ENCODE measurements around the gene ERVMER34-1. TPM values are rescaled to one million over a fixed set of nuclear protein-coding genes. Genes with fewer than 3 reads are reported as not detected.

ERVMER34-1 gene, protein sequence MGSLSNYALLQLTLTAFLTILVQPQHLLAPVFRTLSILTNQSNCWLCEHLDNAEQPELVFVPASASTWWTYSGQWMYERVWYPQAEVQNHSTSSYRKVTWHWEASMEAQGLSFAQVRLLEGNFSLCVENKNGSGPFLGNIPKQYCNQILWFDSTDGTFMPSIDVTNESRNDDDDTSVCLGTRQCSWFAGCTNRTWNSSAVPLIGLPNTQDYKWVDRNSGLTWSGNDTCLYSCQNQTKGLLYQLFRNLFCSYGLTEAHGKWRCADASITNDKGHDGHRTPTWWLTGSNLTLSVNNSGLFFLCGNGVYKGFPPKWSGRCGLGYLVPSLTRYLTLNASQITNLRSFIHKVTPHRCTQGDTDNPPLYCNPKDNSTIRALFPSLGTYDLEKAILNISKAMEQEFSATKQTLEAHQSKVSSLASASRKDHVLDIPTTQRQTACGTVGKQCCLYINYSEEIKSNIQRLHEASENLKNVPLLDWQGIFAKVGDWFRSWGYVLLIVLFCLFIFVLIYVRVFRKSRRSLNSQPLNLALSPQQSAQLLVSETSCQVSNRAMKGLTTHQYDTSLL
- total RNA-seq: 10 to 100 TPM in 1 of 10 donors, 1 to 10 TPM in 9; 1.5 to 10.2 (median 4.1) TPM
- 1 to 10 TPM; 1.3 to 2.6 TPM for polyA plus RNA-seq
- long read RNA-seq, donor 1, partial matches to known transcripts: 0 of 4 reads
- long read RNA-seq, donor 1, other reads (novel, unspliced or antisense): 1 of 4 reads
- long read RNA-seq, donor 2, partial matches to known transcripts: 0 of 1 reads
- long read RNA-seq, donor 2, other reads (novel, unspliced or antisense): 0 of 1 reads
- long read RNA-seq, donor 3, partial matches to known transcripts: 1 of 5 reads
- long read RNA-seq, donor 3, other reads (novel, unspliced or antisense): 3 of 5 reads

DNA sequence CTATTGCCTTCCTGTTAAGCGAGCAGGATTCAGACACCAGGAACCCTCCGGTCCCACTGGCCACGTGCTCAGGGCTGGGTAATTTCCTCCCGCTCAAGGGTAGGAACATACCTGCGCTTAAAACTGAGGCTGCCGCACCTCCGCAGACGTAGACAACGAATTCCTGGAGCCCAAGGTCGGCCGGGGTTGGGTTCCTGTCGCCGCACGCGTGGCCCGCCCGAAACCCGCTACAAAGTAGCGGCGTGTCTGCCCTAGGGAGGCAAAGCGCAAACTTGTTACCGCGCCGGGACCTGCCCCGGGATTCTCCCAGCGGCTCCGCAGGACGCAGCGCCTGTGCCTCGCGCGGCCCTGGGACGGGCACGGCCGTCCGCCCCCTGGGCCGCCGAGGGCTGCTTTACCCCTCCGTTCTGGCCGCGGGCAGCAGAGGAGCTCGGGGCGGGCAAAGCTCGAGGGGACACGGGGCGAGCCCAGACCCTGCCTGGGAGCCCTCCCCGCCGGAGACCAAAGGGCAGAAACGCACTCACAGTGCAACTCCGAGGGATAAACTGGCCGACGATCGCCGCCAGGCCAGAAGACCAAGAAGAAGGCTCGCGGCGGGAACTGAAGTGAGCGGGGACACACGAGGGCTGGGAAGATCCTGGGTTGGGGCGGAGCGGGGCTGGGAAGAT lies at the start of gene ERVMER34-1:
ERVMER34-1 (minus strand) TSS at position 607 of the 668 bp plus-strand sequence. CDS start 5,905 bp downstream, outside the sequence.
- H3K4me3 ChIP-seq: peak within 1 kb of the TSS; percentile 46 to 72 (median 60)
- no peaks in the 10 kb centered on the region for H3K36me3 ChIP-seq
- peak; percentile 63 to 83 (median 74) for ATAC-seq
- peak within 1 kb of the TSS in 3 of 10 donors; percentile 13 to 34 (median 24) for H3K27ac ChIP-seq
- peak in 1 of 2 donors; percentile 23 for DNase-seq
- no peak for TF ChIP-seq CTCF (IDR thresholded peaks at IDR 0.05)
- H3K4me1 ChIP-seq: peaks cover 0 to 29% (median 13%) of the 10 kb centered on the region in 9 donors
- peaks cover 0 to 45% (median 22%) of the 10 kb centered on the region in 7 donors for H3K27me3 ChIP-seq
- H3K9me3 ChIP-seq: no peaks in the 10 kb centered on the region
- intact Hi-C loops (cut with DNase I): no loop called here
- 1 to 3% methylated on average over 61 of the region's 61 CpGs for whole genome bisulfite sequencing, 2 donors

DNA sequence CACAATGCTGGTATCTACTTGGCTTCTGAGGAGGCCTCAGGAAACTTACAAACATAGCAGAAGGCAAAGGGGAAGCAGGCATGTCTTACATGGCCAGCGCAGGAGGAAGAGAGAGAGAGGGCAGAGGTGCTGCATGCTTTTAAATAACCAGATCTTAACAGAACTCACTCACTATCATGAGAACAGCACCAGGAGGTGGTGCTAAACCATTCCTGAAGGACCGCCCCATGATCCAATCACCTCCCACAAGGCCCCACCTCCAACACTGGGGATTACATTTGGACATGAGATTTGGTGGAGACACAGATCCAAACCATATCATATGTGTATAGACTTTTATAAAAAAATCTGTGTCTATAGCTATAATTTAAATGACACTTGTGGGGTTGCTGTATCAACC lies 48.6 kb upstream of the ERVMER34-1 start:
- peak in 1 of 9 donors; percentile 5 for TF ChIP-seq CTCF (IDR thresholded peaks at IDR 0.05)
- Histone ChIP-seq H3K4me1 (no peaks in the 10 kb centered on the region), H3K36me3 (no peaks in the 10 kb centered on the region), H3K9me3 (peaks cover 0 to 15% (median 0%) of the 10 kb centered on the region in 11 donors), H3K27me3 (no peaks in the 10 kb centered on the region), H3K4me3 (no peak overlapping the region), H3K27ac (no peak overlapping the region)
- 96 to 99% methylated on average over 2 of the region's 2 CpGs for WGBS, 2 donors
- no peak for ATAC-seq
- intact Hi-C loops (cut with DNase I): loop anchor here in 1 of 10 donors (10.0 kb wide), 1 partner anchor 565 kb away; no protein-coding TSS in a partner anchor
- DNase-seq: no peak

DNA sequence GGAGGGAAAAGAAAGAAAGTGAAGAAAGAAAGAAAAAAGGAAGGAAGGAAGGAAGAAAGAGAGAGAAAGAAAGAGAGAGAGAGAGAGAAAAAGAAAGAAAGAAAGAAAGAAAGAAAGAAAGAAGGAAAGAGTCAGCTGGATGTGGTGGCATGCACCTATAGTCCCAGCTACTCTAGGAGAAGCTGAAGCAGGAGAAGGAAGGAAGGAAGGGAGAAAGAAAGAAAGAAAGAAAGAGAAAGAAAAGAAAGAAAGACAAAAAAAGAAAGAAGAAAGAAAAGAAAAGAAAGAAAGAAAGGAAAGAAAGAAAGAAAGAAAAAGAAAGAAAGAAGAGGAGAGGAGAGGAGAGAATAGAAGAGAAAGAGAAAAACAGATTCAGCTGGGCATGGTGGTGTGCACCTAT lies 44.3 kb upstream of the ERVMER34-1 start:
- ATAC-seq (no peak), DNase-seq (no peak)
- intact Hi-C loops (cut with DNase I): no loop called here
- TF ChIP-seq CTCF (IDR thresholded peaks at IDR 0.05): no peak
- no peak overlapping the region for H3K27ac ChIP-seq
- no peaks in the 10 kb centered on the region for H3K9me3 ChIP-seq
- H3K36me3 ChIP-seq: no peaks in the 10 kb centered on the region
- H3K4me3 ChIP-seq: no peak overlapping the region
- H3K4me1 ChIP-seq: no peaks in the 10 kb centered on the region
- H3K27me3 ChIP-seq: no peaks in the 10 kb centered on the region

DNA sequence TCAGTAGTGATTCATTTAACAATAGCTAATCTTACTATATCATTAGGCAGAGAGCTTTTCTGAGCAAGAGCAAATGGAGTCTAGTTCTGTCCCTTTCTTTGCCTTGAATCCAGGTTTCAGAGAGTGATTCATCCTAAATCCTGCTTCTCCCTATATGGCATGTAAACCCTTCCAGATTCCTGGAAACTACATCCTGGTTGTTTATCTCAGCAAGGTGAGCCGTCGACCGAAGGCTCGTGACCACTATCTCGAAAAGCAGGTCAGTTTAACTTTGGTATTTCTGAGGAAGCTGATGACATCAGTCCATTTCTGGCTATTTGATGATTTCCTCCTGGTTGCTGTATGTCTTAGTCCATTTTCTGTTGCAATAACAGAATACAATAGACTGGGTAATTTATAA lies 40.7 kb upstream of the ERVMER34-1 start:
- ATAC-seq (no peak), DNase-seq (no peak)
- no peak for TF ChIP-seq CTCF (IDR thresholded peaks at IDR 0.05)
- Histone ChIP-seq H3K4me3 (no peak overlapping the region), H3K27ac (no peak overlapping the region), H3K27me3 (no peaks in the 10 kb centered on the region), H3K4me1 (no peaks in the 10 kb centered on the region), H3K9me3 (no peaks in the 10 kb centered on the region), H3K36me3 (no peaks in the 10 kb centered on the region)
- intact Hi-C loops (cut with DNase I): no loop called here
- WGBS, 2 donors: 76 to 82% methylated on average over 5 of the region's 5 CpGs
